Thymus (tissue), 14 donors: Measurements from ENCODE around the gene HUS1. TPM values are rescaled to one million over a fixed set of nuclear protein-coding genes. Genes with fewer than 3 reads are reported as not detected.

ENCODE experiments used
- DNase-seq, 9 donors: peaks; one replicate each; pipeline ENCODE4 v3.0.0-alpha.2; 2013; ENCODE audit warnings: low spot score in 9 of 9, low read depth in 6 of 9, missing footprints in 1 of 9
- H3K27ac ChIP-seq, 2 donors: one replicate each; pipeline ENCODE4 v1.5.1; 2013; ENCODE audit warnings: control low read depth in 1 of 2, low read depth in 1 of 2, low read length in 1 of 2, mild to moderate bottlenecking in 1 of 2, moderate library complexity in 1 of 2
- H3K27me3 ChIP-seq, 2 donors: one replicate each; pipeline ENCODE4 v1.5.1; 2013; ENCODE audit warnings: low read length in 1 of 2; ENCODE audit not compliant: control insufficient read depth in 2 of 2, insufficient read depth in 1 of 2
- H3K36me3 ChIP-seq, 2 donors: one replicate each; pipeline ENCODE4 v1.5.1; 2013; ENCODE audit warnings: low read length in 1 of 2, mild to moderate bottlenecking in 1 of 2, moderate library complexity in 1 of 2; ENCODE audit not compliant: control insufficient read depth in 2 of 2, insufficient read depth in 2 of 2
- H3K4me1 ChIP-seq, 2 donors: one replicate each; pipeline ENCODE4 v1.5.1; 2013; ENCODE audit warnings: low read length in 2 of 2; ENCODE audit not compliant: control insufficient read depth in 2 of 2, insufficient read depth in 2 of 2
- H3K4me3 ChIP-seq, 2 donors: one replicate each; pipeline ENCODE4 v1.5.1; 2013; ENCODE audit warnings: low read length in 2 of 2, control low read depth in 1 of 2, mild to moderate bottlenecking in 1 of 2
- H3K9me3 ChIP-seq, 2 donors: one replicate each; pipeline ENCODE4 v1.5.1; 2013; ENCODE audit warnings: low read length in 1 of 2, mild to moderate bottlenecking in 1 of 2; ENCODE audit not compliant: control insufficient read depth in 2 of 2, insufficient read depth in 1 of 2
- WGBS: extraction: QIAGEN DNeasy Blood & Tissue Kit; methylation state at CpG from one replicate; pipeline ENCODE4 v1.1.7; 2013; 5-methylcytosine and 5-hydroxymethylcytosine counted together
- long read RNA-seq, 10 donors: transcript quantifications; one replicate each; lab custom pipeline, GENCODE V29; 2026
- polyA plus RNA-seq: library from polyadenylated mRNA; stranded (reverse); fragments of 200-250 nt; gene quantifications from one replicate; pipeline ENCODE4 v1.2.3, GENCODE V29; 2013
- total RNA-seq: library from RNA; stranded (reverse); fragments of 120-200 nt; gene quantifications from one replicate; pipeline ENCODE4 v1.2.4, GENCODE V29; 2013
- donor health status: healthy.

HUS1 gene
- 13.4 TPM for total RNA-seq
- 10.5 TPM for polyA plus RNA-seq
- long read RNA-seq, donor 1 = 0 reads
- long read RNA-seq, donor 2 = 0 reads
- long read RNA-seq, donor 3, transcript HUS1-201 (8 exons, 2,935 nt) = major isoform, 6 of 7 reads
- long read RNA-seq, donor 3, partial matches to known transcripts = 0 of 7 reads
- long read RNA-seq, donor 3, other reads (novel, unspliced or antisense) = 0 of 7 reads
- long read RNA-seq, donor 4, partial matches to known transcripts = 0 of 4 reads
- long read RNA-seq, donor 4, other reads (novel, unspliced or antisense) = 0 of 4 reads
- long read RNA-seq, donor 5, transcript HUS1-201 (8 exons, 2,935 nt) = major isoform, 9 of 17 reads
- long read RNA-seq, donor 5, partial matches to known transcripts = 0 of 17 reads
- long read RNA-seq, donor 5, other reads (novel, unspliced or antisense) = 5 of 17 reads
- long read RNA-seq, donor 6, transcript HUS1-201 (8 exons, 2,935 nt) = major isoform, 8 of 9 reads
- long read RNA-seq, donor 6, partial matches to known transcripts = 0 of 9 reads
- long read RNA-seq, donor 6, other reads (novel, unspliced or antisense) = 0 of 9 reads
- long read RNA-seq, donor 7, transcript HUS1-201 (8 exons, 2,935 nt) = major isoform, 10 of 12 reads
- long read RNA-seq, donor 7, partial matches to known transcripts = 0 of 12 reads
- long read RNA-seq, donor 7, other reads (novel, unspliced or antisense) = 0 of 12 reads
- long read RNA-seq, donor 8, partial matches to known transcripts = 0 of 1 reads
- long read RNA-seq, donor 8, other reads (novel, unspliced or antisense) = 0 of 1 reads
- long read RNA-seq, donor 9, partial matches to known transcripts = 5 of 9 reads
- long read RNA-seq, donor 9, other reads (novel, unspliced or antisense) = 0 of 9 reads
- long read RNA-seq, donor 10, partial matches to known transcripts = 0 of 7 reads
- long read RNA-seq, donor 10, other reads (novel, unspliced or antisense) = 0 of 7 reads

DNA sequence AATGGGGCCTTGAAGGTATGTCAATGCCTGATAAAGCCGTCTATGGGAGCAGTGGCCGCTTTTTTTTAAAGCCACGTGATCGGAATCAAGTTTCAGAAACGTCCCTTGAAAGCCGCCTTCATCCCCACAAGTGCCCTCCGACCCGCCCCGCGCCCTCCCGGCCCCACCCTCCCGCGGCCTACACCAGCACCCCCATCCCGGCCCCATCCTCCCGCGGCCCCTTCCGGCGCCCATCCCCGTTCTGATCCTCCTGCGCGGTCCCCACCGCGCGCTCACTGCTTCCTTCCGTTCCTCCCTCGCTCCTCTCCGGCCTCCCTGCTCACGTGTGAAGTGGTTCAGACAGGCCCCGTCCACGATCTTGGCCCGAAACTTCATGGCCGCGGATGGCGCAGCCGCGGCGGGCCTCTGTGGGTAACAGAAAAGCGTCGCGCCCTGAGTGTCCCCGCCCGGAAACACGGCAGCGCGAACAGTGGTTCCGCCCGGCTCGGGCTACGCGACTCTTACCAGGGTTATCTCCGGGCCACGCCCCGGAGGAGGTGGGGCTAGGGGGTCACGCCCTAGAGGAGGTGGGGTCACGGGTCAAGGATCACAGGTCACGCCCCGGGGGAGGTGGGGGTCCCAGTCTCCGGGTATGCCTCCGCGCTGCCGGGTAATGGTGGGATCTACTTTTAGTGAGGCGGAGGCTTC, at the start of gene HUS1:
Gene HUS1, minus strand, starts transcription at position 471 of the 687 bp plus-strand sequence. Its CDS starts 96 bp downstream, at position 375.
- Histone ChIP-seq H3K9me3 (no peaks in the 10 kb centered on the region), H3K27me3 (no peaks in the 10 kb centered on the region), H3K27ac (peak within 1 kb of the TSS; percentile 91 to 93), H3K36me3 (peaks cover 32 to 35% of the 10 kb centered on the region in 2 donors), H3K4me3 (peak within 1 kb of the TSS; percentile 58 to 88), H3K4me1 (peaks cover 3 to 9% of the 10 kb centered on the region in 2 donors)
- DNase-seq = peak; percentile 73 to 95 (median 86)
- 3% methylated on average over 62 of the region's 62 CpGs for WGBS

- no peak for DNase-seq
- 94% methylated on average over 6 of the region's 6 CpGs for WGBS
- Histone ChIP-seq H3K4me1 (no peaks in the 10 kb centered on the region), H3K9me3 (no peaks in the 10 kb centered on the region), H3K27me3 (peaks cover 0 to 16% of the 10 kb centered on the region in 2 donors), H3K36me3 (no peaks in the 10 kb centered on the region), H3K4me3 (no peak within 1 kb of the TSS), H3K27ac (no peak within 1 kb of the TSS)
Measured at GRCh38 chr7:48028938-48029337, 49.5 kb upstream of the HUS1 start, which contains the start of gene SUN3. Gene SUN3 (minus strand): TSS chr7:48029107. CDS start chr7:48028938, 169 bp downstream.

GRCh38 chr7:48025624-48026023, 46.2 kb upstream of the HUS1 start:
- Histone ChIP-seq H3K36me3 (no peaks in the 10 kb centered on the region), H3K27me3 (peaks cover 0 to 3% of the 10 kb centered on the region in 2 donors), H3K4me1 (no peaks in the 10 kb centered on the region), H3K27ac (no peak overlapping the region), H3K4me3 (no peak overlapping the region), H3K9me3 (no peaks in the 10 kb centered on the region)
- no peak for DNase-seq
- 94% methylated on average over 5 of the region's 5 CpGs for WGBS

DNA sequence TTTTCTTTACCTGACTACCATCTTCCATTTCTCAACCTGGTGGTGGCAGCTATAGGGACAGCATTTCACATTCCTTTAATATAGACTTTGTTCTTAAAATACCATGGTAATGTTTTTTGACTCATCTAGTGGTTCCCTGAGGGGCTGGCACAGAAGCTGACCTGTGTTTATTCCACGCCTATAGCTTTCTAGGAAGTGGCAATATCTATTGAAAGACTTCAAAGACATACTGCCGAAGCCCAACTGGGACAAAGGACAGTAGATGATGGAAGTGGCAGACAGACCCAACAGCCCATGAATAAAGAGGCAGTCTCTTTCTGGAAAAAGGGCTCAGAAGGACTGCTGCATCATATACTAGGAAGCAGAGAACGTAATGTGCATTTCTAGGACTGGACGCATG, 38.3 kb upstream of the HUS1 start:
- Histone ChIP-seq H3K27ac (no peak overlapping the region), H3K9me3 (no peaks in the 10 kb centered on the region), H3K4me3 (no peak overlapping the region), H3K4me1 (no peaks in the 10 kb centered on the region), H3K27me3 (no peaks in the 10 kb centered on the region), H3K36me3 (no peaks in the 10 kb centered on the region)
- 95% methylated on average over 4 of the region's 4 CpGs for WGBS
- DNase-seq = no peak

DNA sequence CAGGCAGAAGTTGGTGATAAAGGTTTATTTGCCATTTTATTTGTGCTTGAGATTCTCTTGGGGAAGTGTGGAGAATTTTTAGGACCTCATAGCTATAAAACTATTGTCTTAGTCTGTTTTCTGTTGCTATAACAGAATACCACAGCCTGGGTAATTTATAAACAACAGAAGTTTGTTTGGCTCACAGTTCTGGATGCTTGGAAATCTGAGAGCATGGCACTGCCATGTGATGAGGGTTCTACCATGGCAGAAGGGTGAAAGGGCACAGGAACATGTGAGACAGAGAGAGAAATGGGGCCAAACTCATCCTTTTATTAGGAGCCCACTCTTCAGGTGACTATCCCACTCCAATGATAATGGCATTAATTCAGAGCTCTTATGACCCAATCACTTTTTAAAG, 37.2 kb upstream of the HUS1 start:
- Histone ChIP-seq H3K9me3 (no peaks in the 10 kb centered on the region), H3K4me1 (no peaks in the 10 kb centered on the region), H3K4me3 (no peak overlapping the region), H3K27me3 (no peaks in the 10 kb centered on the region), H3K36me3 (no peaks in the 10 kb centered on the region), H3K27ac (no peak overlapping the region)
- DNase-seq = no peak

GRCh38 chr7:48011951-48012350, 32.5 kb upstream of the HUS1 start:
- H3K27ac ChIP-seq = no peak overlapping the region
- DNase-seq = no peak
- H3K4me1 ChIP-seq = no peaks in the 10 kb centered on the region
- H3K9me3 ChIP-seq = no peaks in the 10 kb centered on the region
- no peaks in the 10 kb centered on the region for H3K36me3 ChIP-seq
- no peak overlapping the region for H3K4me3 ChIP-seq
- H3K27me3 ChIP-seq = no peaks in the 10 kb centered on the region
- WGBS = 95% methylated on average over 3 of the region's 3 CpGs

GRCh38 chr7:48011323-48011722, 31.9 kb upstream of the HUS1 start:
- Histone ChIP-seq H3K27ac (no peak overlapping the region), H3K27me3 (no peaks in the 10 kb centered on the region), H3K4me1 (no peaks in the 10 kb centered on the region), H3K4me3 (no peak overlapping the region), H3K9me3 (no peaks in the 10 kb centered on the region), H3K36me3 (no peaks in the 10 kb centered on the region)
- 90% methylated on average over 2 of the region's 2 CpGs for WGBS
- no peak for DNase-seq

GRCh38 chr7:48009954-48010353, 30.5 kb upstream of the HUS1 start:
- no peak overlapping the region for H3K27ac ChIP-seq
- H3K4me1 ChIP-seq = no peaks in the 10 kb centered on the region
- no peaks in the 10 kb centered on the region for H3K27me3 ChIP-seq
- no peak overlapping the region for H3K4me3 ChIP-seq
- no peaks in the 10 kb centered on the region for H3K9me3 ChIP-seq
- WGBS = 97% methylated on average over 4 of the region's 4 CpGs
- H3K36me3 ChIP-seq = no peaks in the 10 kb centered on the region
- DNase-seq = no peak
